Measurements from ENCODE around the gene APEH.

APEH gene

DNA sequence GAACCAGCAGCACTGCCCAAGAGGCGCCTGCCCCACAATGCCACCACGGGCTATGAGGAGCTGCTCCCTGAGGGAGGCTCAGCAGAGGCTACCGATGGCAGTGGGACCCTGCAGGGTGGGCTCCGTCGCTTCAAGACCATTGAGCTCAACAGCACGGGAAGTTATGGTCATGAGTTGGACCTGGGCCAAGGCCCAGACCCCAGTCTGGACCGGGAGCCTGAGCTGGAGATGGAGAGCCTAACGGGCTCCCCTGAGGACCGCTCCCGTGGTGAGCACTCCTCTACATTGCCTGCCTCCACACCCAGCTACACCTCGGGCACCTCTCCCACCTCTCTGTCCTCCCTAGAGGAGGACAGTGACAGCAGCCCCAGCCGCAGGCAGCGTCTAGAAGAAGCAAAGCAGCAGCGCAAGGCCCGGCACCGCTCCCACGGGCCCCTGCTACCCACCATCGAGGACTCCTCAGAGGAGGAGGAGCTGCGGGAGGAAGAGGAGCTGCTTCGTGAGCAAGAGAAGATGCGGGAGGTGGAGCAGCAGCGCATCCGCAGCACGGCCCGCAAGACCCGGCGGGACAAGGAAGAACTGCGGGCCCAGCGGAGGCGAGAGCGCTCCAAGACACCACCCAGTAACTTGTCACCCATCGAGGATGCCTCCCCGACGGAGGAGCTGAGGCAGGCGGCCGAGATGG is 21.8 kb upstream of the APEH start:
- no peak for FAIRE-seq

GRCh38 chr3:49652903-49653415 is 21.2 kb upstream of the APEH start:
- FAIRE-seq: no peak

DNA sequence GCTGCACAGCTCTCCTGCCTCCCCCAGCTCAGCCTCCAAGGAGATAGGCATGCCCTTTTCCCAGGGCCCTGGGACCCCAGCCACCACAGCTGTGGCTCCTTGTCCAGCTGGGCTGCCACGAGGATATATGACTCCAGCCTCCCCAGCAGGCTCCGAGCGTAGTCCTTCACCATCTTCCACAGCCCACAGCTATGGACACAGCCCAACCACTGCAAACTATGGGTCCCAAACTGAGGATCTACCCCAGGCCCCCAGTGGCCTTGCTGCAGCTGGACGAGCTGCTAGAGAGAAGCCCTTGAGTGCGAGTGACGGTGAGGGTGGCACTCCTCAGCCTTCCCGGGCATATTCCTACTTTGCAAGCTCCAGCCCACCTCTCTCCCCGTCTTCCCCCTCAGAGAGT is 20.5 kb upstream of the APEH start:
- no peak for FAIRE-seq

- no peak for FAIRE-seq
These were observed 19.9 kb upstream of the APEH start for GRCh38 chr3:49654176-49654825.

DNA sequence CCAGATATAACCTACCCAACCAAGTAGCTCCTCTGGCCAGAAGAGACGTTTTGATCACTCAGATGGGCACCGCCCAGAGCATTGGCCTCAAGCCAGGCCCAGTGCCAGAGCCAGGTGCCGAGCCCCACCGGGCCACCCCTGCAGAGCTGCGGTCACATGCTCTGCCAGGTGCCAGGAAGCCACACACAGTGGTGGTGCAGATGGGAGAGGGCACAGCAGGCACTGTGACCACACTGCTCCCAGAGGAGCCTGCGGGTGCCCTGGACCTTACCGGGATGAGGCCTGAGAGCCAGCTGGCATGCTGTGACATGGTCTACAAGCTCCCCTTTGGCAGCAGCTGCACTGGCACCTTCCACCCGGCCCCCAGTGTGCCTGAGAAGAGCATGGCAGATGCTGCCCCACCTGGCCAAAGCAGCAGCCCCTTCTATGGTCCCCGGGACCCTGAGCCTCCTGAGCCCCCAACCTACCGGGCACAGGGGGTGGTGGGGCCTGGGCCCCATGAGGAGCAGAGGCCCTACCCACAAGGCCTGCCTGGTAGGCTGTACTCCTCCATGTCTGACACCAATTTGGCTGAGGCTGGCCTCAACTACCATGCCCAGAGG is 19.1 kb upstream of the APEH start:
- no peak for FAIRE-seq

GRCh38 chr3:49655731-49656285 is 18.3 kb upstream of the APEH start:
- no peak for FAIRE-seq

DNA sequence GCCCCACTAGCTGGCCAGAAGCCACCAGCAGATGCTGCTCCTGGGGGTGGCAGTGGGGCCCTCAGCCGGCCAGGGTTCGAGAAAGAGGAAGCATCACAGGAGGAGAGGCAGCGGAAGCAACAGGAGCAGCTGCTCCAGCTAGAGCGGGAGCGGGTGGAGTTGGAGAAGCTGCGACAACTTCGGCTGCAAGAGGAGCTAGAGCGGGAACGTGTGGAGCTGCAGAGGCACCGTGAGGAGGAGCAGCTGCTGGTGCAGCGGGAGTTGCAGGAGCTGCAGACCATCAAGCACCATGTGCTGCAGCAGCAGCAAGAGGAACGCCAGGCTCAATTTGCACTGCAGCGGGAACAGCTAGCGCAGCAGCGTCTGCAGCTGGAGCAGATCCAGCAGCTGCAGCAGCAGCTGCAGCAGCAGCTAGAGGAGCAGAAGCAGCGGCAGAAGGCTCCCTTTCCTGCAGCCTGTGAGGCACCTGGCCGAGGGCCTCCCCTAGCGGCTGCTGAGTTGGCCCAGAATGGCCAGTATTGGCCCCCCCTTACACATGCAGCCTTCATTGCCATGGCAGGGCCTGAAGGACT is 17.5 kb upstream of the APEH start:
- no peak for FAIRE-seq

GRCh38 chr3:49657208-49657915 is 16.8 kb upstream of the APEH start:
- no peak for FAIRE-seq

GRCh38 chr3:49658711-49659110 is 15.4 kb upstream of the APEH start:
- no peak for FAIRE-seq

DNA sequence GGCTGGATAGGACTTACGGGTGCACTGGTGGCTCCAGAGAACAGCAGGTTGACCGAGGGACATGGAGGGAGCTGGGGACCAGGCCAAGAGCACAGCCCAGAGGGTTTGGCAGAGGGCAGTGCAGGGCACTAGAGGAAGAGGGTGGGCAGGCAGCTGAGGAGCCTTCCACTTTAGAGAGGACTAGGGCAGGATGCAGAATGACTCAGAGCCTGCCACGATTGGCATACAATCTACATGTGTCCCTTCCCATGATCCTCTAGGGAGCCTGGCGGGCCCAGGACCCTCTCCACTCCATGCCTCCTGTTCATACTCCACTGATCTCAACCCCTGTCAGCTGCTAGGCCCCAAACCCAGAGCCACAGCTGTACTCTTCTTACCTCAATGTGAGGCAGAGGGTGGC is 14.4 kb upstream of the APEH start:
- no peak for FAIRE-seq

- no peak for FAIRE-seq
These were observed 12.9 kb upstream of the APEH start for GRCh38 chr3:49661281-49661680.

GRCh38 chr3:49662021-49662420 is 12.1 kb upstream of the APEH start:
- FAIRE-seq: no peak

DNA sequence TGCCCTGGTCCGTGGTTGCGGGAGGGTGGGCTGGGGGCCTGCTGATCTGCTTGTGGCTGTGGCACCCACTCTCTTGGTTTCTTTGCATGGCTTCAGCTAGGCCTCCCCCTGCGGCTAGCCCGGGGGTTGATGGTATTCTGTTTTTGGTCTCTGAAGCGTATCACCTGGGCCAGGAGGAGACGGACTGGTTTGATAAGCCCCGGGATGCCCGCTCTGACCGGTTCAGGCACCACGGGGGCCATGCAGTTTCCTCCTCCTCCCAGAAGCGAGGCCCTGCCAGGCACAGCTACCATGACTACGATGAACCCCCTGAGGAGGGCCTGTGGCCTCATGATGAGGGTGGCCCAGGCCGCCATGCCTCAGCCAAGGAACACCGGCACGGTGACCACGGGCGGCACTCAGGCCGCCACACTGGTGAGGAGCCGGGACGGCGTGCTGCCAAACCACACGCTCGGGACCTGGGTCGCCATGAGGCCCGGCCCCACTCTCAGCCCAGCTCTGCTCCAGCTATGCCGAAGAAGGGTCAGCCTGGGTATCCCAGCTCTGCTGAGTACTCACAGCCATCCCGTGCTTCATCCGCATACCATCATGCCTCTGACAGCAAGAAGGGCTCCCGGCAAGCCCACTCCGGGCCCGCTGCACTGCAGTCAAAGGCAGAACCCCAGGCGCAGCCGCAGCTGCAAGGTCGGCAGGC is 11.3 kb upstream of the APEH start:
- no peak for FAIRE-seq

DNA sequence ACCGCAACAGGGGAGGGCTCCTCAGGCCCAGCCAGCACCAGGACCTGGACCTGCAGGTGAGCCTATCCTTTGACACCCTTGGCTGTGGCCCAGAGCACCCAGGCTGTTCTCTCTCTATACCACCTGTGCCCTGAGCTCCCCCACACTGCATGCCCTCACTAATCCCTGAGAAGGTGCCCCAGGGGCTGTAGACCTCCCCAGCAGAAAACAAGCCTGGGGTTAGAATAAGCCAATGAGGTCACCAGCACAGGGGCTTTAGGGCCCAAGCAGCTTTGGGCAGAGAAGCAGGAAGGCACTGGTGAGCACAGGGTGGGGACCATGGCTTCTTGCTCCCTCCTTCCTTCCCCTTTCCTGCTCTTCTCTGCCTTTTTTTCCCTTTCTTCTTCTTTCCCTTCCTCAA is 10.3 kb upstream of the APEH start:
- FAIRE-seq: no peak

- FAIRE-seq: no peak
These were observed 9.9 kb upstream of the APEH start for GRCh38 chr3:49664300-49664699.

- no peak for FAIRE-seq
These were observed 8.2 kb upstream of the APEH start for GRCh38 chr3:49665822-49666519.

- FAIRE-seq: no peak
These were observed 7.6 kb upstream of the APEH start for GRCh38 chr3:49666592-49666991.

- FAIRE-seq: no peak
These were observed 6.3 kb upstream of the APEH start for GRCh38 chr3:49667701-49668413.

DNA sequence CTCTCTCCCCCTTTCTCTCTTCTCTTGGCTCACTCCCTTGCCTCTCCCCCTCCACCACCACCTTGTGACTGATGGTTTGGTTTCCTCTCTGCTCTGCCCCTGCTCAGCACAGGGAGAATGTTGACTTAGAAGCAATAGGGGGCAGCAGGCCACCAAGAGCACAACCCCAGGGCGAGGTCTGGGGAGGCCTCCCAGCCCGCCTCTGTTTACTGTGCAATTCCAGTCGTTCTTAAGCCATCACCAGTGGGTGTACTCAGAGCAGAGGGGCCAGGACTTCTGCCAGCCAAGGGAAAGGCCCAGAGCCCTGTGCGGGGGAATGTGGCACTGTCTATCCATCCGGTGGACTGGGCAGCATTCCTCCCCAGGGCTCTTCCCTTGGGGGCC is 5.7 kb upstream of the APEH start:
- FAIRE-seq: no peak

DNA sequence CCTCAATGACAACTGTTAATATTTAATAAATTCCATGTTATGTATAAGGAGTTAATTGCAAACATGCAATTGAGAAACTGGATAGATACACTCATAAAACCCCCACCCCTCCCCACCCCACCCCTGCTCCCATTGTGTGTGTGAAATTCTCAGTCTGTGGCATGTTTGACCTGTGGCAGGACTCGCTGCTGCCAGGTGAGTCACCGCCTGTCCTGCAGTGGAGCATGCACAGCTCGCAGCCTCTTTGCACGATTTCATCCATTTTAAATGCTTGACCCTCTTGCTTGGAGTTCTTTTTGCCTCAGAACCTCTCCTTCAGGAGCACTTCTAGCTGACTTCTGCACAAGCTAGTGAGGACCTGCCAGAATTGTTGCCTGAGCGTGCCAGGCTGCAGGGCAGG is 5.3 kb upstream of the APEH start:
- no peak for FAIRE-seq

GRCh38 chr3:49669352-49669751 is 4.8 kb upstream of the APEH start:
- no peak for FAIRE-seq
